ENCODE measurements around the gene MAP3K2. TPM values are rescaled to one million over a fixed set of nuclear protein-coding genes. Genes with fewer than 3 reads are reported as not detected.

MAP3K2 gene
- total RNA-seq, 1 experiment from 2014 or later: 38.7 TPM

DNA sequence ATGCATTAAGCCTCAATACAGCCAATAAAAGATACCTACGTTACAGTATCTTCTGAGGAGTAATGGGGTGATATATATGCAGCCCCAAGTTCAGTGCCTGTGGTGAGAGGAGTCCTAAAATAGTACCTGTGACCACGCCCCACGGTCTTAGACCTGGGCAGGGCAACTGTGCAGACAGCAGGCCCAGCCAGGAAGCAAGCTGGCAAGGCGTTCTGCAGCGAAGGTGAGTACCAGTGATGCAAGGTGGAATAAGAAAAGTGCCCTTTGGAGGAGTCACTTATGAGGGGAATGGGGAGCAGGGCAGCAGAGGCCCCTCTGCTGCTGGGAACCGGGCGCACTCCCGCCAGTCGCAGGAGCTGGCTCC, 12.7 kb upstream of the MAP3K2 start:
- H3K9me3 ChIP-seq: no peaks in the 10 kb centered on the region
- H3K27me3 ChIP-seq (replicated peaks; ENCODE audit: control insufficient read depth, insufficient read depth, low read length): no peaks in the 10 kb centered on the region
- H3K4me1 Mint-ChIP-seq (ENCODE audit: low read depth, unreplicated experiment): peaks cover 21% of the 10 kb centered on the region
- intact Hi-C loops (cut with micrococcal nuclease; ENCODE audit: unreplicated experiment): no loop called here
- no peak overlapping the region for H3K4me3 ChIP-seq (ENCODE audit: low read depth, low read length)
- no peaks in the 10 kb centered on the region for H3K27me3 Mint-ChIP-seq (ENCODE audit: insufficient read depth, unreplicated experiment)
- no peaks in the 10 kb centered on the region for H3K36me3 ChIP-seq (ENCODE audit: control insufficient read depth, insufficient read depth, low read length)
- no peak overlapping the region for H3K4me3 Mint-ChIP-seq (ENCODE audit: unreplicated experiment)
- ChIA-PET CTCF (no interaction called here), POLR2A (interaction anchor here (0.5 kb wide), 1 partner anchor 14 kb away, joined by 7 read pairs; no protein-coding TSS in a partner anchor)
- no peak overlapping the region for H3K27ac Mint-ChIP-seq (ENCODE audit: unreplicated experiment)
- H3K4me1 ChIP-seq: peaks cover 17% of the 10 kb centered on the region
- H3K9me3 Mint-ChIP-seq (ENCODE audit: unreplicated experiment): no peaks in the 10 kb centered on the region
- TF ChIP-seq CTCF (IDR thresholded peaks at IDR 0.05; ENCODE audit: insufficient read depth in 1 of 2, low read depth in 1 of 2, low read length in 1 of 2, severe bottlenecking in 1 of 2, unreplicated experiment in 1 of 2): no peak
- H3K36me3 Mint-ChIP-seq (ENCODE audit: insufficient read depth, unreplicated experiment): no peaks in the 10 kb centered on the region
- DNase-seq: no peak
- BruUV-seq (replicated peaks): no TSS peak

DNA sequence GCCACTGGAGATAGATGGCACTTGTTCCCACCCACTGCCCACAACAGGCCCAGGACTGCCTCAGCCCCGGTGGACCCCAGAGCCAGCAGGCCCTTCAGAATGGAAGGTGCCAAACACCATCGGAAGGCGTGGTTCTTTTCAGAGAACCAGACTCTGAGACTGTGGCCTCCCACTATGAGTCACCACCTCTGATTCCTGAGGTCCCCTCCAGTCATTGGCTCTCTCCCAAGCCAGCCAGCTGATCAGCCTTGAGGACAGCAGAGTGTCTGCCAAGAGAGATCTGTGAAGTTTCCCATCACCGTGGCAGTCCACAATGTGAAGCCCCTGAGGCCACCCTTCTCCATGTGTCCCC, 10.4 kb upstream of the MAP3K2 start:
- Histone ChIP-seq H3K27me3 (replicated peaks; ENCODE audit: control insufficient read depth, insufficient read depth, low read length) (no peaks in the 10 kb centered on the region), H3K4me3 (ENCODE audit: low read depth, low read length) (no peak overlapping the region), H3K9me3 (no peaks in the 10 kb centered on the region), H3K4me1 (peaks cover 17% of the 10 kb centered on the region), H3K36me3 (ENCODE audit: control insufficient read depth, insufficient read depth, low read length) (no peaks in the 10 kb centered on the region)
- Mint-ChIP-seq H3K4me1 (ENCODE audit: low read depth, unreplicated experiment) (peaks cover 21% of the 10 kb centered on the region), H3K4me3 (ENCODE audit: unreplicated experiment) (no peak overlapping the region), H3K27ac (ENCODE audit: unreplicated experiment) (no peak overlapping the region), H3K27me3 (ENCODE audit: insufficient read depth, unreplicated experiment) (no peaks in the 10 kb centered on the region), H3K9me3 (ENCODE audit: unreplicated experiment) (no peaks in the 10 kb centered on the region), H3K36me3 (ENCODE audit: insufficient read depth, unreplicated experiment) (peaks cover 4% of the 10 kb centered on the region)
- ChIA-PET CTCF (no interaction called here), POLR2A (no interaction called here)
- DNase-seq: peak in 1 of 2 experiments; percentile 50
- no TSS peak for BruUV-seq (replicated peaks)
- intact Hi-C loops (cut with micrococcal nuclease; ENCODE audit: unreplicated experiment): no loop called here
- no peak for TF ChIP-seq CTCF (IDR thresholded peaks at IDR 0.05; ENCODE audit: insufficient read depth in 1 of 2, low read depth in 1 of 2, low read length in 1 of 2, severe bottlenecking in 1 of 2, unreplicated experiment in 1 of 2)

- no peak for TF ChIP-seq CTCF (IDR thresholded peaks at IDR 0.05; ENCODE audit: insufficient read depth in 1 of 2, low read depth in 1 of 2, low read length in 1 of 2, severe bottlenecking in 1 of 2, unreplicated experiment in 1 of 2)
- no peaks in the 10 kb centered on the region for H3K9me3 Mint-ChIP-seq (ENCODE audit: unreplicated experiment)
- POLR2A ChIA-PET: no interaction called here
- H3K27ac Mint-ChIP-seq (ENCODE audit: unreplicated experiment): no peak overlapping the region
- peaks cover 19% of the 10 kb centered on the region for H3K4me1 Mint-ChIP-seq (ENCODE audit: low read depth, unreplicated experiment)
- Histone ChIP-seq H3K4me1 (peaks cover 15% of the 10 kb centered on the region), H3K4me3 (ENCODE audit: low read depth, low read length) (no peak overlapping the region), H3K27me3 (replicated peaks; ENCODE audit: control insufficient read depth, insufficient read depth, low read length) (no peaks in the 10 kb centered on the region), H3K9me3 (no peaks in the 10 kb centered on the region), H3K36me3 (ENCODE audit: control insufficient read depth, insufficient read depth, low read length) (no peaks in the 10 kb centered on the region)
- no peak for DNase-seq
- no peaks in the 10 kb centered on the region for H3K27me3 Mint-ChIP-seq (ENCODE audit: insufficient read depth, unreplicated experiment)
- BruUV-seq (replicated peaks): no TSS peak
- no peak overlapping the region for H3K4me3 Mint-ChIP-seq (ENCODE audit: unreplicated experiment)
- intact Hi-C loops (cut with micrococcal nuclease; ENCODE audit: unreplicated experiment): no loop called here
- CTCF ChIA-PET: no interaction called here
- H3K36me3 Mint-ChIP-seq (ENCODE audit: insufficient read depth, unreplicated experiment): peaks cover 4% of the 10 kb centered on the region
Observed at GRCh38 chr2:127397568-127398238, 9.9 kb upstream of the MAP3K2 start.

Measured in Caco-2 (cell line).